ENCODE results near the gene PMIS2.

DNA sequence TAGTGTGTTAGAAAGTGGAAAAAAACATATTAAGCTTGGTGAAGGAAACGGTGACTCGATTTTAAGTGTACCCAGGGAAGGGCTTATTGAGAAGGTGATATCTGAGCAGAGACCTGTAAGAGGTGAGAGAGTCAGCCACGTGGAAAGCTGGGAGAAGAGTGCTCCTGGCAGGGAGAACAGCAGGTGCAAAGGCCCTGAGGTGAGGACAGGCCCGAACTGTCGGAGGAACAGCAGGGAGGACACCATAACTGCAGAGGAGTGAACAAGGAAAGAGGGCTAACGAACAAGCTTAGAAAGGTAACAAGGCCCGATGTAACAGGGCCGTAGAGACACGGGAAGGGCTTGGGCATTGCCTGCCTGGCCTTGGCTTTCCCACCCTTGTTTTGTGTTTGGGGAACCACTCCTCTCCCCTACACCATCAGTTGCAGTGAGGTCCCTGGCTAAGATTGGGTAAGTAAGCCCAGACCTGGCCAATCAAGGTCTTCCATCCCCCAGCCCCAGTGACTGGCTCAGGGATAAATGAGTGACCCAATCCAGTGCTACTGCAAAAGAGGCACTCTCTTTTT is 29.9 kb upstream of the PMIS2 start:
- TF ChIP-seq, protein P1, sequence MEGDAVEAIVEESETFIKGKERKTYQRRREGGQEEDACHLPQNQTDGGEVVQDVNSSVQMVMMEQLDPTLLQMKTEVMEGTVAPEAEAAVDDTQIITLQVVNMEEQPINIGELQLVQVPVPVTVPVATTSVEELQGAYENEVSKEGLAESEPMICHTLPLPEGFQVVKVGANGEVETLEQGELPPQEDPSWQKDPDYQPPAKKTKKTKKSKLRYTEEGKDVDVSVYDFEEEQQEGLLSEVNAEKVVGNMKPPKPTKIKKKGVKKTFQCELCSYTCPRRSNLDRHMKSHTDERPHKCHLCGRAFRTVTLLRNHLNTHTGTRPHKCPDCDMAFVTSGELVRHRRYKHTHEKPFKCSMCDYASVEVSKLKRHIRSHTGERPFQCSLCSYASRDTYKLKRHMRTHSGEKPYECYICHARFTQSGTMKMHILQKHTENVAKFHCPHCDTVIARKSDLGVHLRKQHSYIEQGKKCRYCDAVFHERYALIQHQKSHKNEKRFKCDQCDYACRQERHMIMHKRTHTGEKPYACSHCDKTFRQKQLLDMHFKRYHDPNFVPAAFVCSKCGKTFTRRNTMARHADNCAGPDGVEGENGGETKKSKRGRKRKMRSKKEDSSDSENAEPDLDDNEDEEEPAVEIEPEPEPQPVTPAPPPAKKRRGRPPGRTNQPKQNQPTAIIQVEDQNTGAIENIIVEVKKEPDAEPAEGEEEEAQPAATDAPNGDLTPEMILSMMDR (IDR thresholded peaks at IDR 0.05) = no peak
- TF ChIP-seq EP300 (IDR thresholded peaks at IDR 0.05) = no peak
